GM21390 (cell line): ENCODE data around the gene GTF2B.
"Not testable (repeated sequence)": the region's sequence is repeated elsewhere in the genome, so short reads cannot be mapped to it uniquely, and the experiment has no call there.

Experiments used
- ATAC-seq: cut with Tn5 transposase; IDR thresholded peaks from one replicate; pipeline ENCODE4 v1.9.1; 2021; ENCODE audit not compliant: unreplicated experiment

The GTF2B gene, protein sequence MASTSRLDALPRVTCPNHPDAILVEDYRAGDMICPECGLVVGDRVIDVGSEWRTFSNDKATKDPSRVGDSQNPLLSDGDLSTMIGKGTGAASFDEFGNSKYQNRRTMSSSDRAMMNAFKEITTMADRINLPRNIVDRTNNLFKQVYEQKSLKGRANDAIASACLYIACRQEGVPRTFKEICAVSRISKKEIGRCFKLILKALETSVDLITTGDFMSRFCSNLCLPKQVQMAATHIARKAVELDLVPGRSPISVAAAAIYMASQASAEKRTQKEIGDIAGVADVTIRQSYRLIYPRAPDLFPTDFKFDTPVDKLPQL

DNA sequence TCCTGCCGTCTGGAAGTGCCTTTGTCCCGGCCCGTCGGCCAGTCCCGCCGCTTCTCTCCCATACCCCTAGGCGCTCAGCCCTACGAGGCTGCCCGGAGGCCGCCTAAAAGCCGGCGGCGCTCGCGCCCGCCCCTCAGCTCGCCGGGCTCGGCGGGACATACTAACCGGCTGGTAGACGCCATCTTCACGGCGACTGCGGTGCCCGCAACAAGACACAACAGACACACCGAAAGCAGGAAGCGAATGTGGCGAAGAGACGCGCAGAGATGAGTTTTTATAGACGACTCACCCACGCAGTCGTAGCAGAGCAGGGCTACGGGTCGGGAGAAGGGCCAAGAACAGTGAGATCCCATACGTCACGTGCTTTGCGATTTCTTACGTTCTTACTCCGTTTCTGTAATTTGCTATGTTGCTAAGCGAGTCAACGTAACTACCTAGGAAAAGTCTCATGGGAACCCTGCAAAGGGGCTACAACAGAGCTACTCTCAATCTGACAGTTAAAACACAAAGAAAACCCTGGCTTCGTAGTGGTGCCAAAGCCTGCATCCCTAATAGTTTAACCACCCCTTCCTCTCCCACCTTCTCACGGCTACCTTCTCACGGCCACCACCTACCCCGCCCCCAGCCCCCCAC, at the start of gene GTF2B:
Gene GTF2B, minus strand, starts transcription at position 250 of the 633 bp plus-strand sequence. Its CDS starts 68 bp downstream, at position 182.
- peak; percentile 91 for ATAC-seq

DNA sequence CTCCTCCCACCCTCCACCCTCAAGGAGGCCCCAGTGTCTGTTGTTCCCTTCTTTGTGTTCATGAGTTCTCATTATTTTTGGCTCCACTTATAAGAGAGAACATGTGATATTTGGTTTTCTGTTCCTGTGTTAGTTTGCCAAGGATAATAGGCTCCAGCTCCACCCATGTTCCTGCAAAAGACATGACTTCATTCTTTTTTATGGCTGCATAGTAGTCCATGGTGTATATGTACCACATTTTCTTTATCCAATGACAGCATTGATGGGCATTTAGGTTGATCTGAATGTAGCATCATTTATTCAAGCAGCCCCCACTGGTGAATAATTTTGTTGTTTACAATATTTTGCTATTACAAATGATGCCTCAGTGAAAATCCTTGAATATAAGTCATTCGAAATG, 47.2 kb upstream of the GTF2B start:
- not testable (repeated sequence) for ATAC-seq

DNA sequence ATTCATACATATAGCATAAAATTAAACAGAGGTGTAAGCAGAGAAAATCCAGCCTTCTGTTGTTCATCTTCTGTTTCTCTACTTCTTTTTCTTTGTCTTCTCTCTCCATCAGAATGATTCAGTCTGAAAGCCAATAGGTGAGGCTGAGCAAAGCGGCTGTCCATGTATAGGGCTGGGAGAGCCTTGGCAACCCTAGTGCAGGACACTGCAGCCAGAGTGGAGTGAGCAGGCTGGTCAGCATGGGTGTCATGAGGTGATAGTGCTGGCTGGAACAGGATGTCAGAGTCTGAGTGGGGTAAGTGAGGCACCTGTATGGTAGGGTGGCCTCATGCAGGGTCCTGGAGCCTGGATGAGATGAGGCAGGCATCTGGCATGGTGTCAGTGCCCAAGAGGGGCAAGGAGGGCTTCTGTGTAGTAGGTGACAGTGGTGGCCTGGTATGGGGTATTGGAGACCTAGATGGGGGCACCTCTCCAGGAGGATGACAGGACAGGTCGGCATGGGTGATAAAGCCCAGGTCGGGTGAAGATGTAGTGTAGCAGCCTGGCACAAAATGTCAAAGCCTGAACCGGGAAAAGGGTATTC, 45.5 kb upstream of the GTF2B start:
- ATAC-seq, result no peak

DNA sequence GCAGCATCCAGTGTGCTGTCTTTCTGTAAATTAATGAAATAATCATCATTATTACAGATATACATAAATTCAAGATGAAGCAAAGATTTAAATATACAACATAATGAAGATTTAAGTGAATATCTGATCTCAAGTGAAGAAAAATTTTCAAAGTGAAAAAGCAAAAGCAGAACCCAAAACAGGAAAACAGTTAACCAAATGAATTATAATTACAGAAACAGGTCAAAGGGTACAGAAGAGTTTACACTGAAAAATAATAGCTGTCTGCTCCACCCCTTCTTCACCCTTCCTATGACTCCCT, 44.8 kb upstream of the GTF2B start:
- no peak for ATAC-seq

DNA sequence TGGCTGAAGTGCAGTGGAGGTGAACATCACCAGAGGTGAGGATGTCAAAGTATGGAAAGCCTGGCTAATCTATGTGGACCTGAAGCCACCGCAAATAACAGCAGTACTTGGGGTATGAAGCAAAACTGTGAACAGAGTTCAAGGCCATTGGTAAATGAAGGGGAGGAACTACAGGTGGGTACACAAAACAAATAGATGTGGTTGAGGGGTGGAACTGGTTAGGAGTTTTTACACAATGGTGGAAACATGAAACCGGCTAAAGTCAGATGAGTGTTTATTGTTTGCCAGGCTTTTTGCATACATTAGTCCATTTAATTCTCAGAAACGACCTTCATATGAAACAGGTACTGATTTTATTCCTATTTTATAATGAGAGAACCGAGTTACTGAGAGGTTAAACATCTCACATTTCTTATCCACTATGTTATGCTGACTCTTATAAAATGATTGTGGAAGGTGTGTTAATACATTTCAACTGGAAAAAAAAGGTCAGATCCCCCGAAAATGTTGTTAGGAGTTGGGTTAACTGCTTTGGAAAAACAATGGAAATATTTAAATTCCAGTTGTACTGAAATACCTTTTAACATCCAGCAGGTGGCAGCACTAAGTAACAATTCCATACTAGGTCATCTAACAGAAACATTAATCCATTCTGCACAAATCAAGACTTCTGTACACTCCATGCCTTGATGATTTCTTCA, 44.3 kb upstream of the GTF2B start:
- ATAC-seq, result no peak

DNA sequence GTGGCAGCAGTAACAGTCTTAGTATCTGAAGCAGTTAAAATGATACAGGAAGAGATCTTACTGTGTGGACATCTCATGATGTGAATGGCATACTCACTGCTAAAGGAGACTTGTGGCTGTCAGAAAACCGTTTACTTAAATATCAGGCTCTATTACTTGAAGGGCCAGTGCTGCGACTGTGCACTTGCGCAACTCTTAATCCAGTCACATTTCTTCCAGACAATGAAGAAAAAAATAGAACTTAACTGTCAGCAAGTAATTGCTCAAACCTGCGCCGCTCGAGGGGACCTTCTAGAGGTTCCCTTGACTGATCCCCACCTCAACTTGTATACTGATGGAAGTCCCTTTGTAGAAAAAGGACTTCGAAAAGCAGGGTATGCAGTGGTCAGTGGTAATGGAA, 38.8 kb upstream of the GTF2B start:
- ATAC-seq, result not testable (repeated sequence)

DNA sequence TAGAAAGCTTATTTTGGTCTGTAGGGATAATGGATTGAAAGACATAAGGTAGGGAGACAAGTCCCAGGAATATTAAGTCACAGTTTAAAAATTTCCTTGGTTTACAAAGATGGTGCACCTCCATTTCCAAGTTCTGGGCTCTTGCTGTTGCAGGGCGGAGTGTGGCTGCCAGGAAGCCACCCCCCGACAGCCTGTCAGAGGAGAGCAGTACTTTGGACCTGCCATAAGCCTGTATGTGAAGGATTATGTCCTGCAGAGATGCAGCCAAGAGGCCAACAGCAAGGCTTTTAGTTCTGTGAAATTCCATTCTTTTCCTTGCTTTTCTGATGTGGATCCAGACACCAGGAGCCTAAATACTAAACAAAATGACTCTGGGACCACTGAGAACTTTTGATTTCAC, 31.9 kb upstream of the GTF2B start:
- no peak for ATAC-seq

DNA sequence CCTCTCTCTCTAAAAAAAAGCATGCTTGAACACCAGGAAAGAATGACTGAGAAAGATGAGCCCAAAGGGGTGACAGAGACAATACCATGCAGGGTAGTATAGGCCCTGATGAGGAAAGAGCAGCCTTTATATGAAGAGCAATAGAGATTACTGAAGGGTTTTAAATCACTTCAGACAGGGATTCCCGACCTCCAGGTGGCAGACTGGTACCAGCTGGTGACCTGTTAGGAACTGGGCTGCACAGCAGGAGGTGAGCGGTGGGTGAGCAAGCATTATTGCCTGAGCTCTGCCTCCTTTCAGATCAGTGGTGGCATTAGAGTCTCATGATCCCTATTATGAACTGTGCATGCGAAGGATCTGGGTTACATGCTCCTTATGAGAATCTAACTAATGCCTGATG, 30.8 kb upstream of the GTF2B start:
- ATAC-seq, result no peak

DNA sequence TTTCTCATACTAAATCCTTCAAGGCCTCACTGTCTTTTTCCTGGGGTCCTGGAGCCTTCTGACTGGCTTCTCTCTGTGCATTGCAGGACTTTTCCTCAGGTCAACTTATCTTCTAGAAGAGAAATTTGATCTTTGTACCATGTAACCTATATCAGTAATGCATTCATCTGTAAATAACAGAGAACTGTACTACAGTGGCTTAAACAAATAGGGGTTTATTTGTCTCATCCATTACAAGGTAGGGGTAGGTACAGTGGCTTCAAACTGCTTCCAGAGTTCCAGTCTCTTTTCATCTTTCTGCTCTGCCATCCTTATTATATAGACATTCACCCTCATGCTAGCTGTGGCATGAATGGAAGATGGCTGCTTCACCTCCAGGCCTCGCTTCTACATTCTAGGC, 29.5 kb upstream of the GTF2B start:
- ATAC-seq, result no peak

DNA sequence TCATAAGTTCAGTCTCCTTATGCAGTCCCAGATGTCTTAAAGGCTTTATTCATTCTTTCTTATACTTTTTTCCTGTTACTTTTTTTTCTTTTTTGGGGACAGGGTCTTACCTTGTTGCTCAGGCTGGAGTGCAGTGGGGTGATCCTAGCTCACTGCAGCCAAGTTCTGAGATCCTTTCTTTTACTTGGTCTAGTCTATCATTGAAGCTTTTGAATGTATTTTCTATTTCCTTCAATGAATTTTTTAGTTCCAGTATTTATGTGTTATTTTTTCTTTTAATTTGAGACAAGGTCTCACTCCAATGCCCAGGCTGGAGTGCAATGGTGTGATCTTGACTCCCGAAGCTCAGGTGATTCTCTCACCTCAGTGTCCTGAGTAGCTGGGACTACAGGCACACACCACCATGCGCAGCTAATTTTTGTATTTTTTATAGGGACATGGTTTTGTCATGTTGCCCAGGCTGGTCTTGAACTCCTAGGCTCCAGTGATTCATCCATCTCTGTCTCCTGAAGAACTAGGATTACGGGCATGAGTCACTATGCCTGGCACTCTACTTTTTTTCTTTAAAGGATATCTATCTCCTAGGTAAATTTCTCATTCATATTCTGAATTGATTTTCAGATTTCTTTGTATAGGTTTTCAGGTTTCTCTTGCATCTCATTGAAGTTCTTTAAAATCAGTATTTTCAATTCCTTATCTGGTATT, 26.1 kb upstream of the GTF2B start:
- ATAC-seq, result no peak

DNA sequence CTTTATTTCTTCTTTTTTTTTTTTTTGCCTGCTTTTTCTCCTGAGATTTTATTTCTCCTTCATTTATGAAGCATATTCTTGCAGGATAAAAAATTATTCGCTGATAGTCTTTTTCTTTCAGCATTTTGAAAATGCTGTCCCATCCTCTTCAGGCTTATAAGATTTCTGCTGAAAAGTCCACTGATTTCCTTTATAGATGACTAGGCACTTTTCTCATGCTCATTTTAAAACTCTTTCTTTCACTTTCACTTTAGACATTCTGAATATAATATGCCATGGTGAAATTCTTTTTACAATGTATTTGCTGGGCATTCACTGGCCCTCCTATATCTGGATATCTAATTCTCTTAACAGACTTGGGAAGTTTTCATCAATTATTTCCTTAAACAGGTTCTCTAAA, 25.5 kb upstream of the GTF2B start:
- no peak for ATAC-seq

DNA sequence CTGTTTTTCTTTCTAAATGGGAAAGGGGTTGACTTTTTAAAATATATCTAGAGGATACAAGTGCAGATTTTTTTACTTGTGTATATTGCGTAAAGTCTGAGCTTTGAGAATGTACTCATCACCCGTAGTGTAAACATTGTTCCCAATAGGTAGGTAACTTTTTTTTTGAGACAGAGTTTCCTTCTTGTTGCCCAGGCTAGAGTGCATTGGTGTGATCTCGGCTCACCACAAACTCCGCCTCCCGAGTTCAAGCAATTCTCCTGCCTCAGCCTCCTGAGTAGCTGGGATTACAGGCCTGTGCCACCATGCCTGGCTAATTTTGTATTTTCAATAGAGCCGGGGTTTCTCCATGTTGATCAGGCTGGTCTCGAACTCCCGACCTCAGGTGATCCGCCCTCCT, 20.4 kb upstream of the GTF2B start:
- not testable (repeated sequence) for ATAC-seq

DNA sequence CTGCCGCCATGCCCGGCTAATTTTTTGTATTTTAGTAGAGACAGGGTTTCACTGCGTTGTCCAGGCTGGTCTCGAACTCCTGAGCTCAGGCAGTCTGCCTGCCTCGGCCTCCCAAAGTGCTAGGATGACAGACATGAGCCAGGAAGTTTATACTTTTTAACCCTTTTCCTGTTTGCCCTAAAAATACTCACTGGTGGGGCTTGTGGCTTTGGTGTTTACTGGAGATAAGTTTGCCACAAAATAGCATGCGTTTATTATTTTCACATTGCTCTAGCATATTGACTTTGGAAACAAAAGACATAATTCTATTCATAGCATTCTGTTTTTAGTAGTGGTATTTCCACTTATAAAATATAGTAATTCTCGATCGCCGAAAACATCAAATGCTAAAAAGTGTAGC, 19.8 kb upstream of the GTF2B start:
- ATAC-seq, result no peak

DNA sequence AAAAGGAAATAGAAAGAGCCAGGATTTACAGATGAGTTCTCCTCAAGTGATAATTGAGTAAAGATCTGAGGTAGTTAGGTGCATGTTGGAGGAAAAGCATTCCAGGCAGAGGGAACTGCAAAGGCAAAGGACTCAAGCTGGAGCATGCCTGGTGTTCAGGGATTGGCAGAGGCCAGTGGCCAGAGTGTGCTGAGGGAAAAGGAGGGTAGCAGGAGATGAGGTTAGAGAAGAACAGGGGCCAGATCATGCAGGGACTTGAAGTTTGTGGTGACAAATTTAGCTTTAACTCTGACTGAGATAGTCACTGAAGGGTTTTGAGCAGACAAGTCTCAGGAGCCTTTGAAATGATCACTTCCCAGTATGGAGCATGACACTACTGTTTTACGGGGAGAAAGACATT, 19.0 kb upstream of the GTF2B start:
- ATAC-seq, result no peak

DNA sequence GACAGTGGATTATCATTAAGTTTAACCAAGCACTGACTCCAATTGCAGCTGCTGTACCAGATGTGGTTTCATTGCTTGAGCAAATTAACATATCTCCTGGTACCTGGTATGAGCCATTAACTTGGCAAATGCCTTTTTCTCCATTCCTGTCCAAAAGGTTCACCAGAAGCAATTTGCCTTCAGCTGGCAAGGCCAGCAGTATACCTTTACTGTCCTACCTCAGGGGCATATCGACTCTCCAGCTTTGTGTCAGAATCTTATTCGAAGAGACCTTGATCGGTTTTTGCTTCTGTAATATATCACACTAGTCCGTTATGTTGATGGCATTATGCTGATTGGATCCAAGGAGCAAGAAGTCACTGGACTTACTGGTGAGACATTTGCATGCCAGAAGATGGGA, 9.5 kb upstream of the GTF2B start:
- no peak for ATAC-seq

DNA sequence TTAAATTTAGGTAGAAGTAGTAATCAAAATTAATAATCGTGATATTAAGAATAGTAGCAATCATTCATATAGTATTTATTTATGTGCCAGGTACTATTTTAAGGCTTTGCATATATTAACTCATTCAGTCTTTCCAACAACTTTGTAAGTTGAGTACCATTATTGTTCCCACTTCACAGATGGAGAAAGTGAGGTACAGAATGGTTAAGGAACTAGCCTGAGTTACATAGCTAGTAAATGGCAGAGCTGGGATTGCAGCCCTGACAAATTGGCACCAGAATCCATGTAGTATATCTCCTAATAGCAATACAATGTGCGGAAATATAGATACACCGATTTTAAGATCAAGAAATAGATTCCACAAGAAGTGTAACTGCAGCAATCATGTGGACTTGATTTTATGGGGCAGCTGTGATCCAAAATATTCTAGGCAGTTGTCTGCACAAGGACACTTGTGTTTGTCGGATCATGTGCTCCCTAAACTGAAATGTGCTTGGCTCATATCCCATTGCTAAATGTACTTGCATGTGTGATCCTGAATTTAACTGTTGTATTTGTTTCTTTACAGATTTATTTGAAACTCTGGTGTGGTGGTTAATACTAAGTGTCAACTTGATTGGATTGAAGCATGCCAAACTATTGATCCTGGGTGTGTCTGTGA, 5.8 kb upstream of the GTF2B start:
- ATAC-seq, result no peak

DNA sequence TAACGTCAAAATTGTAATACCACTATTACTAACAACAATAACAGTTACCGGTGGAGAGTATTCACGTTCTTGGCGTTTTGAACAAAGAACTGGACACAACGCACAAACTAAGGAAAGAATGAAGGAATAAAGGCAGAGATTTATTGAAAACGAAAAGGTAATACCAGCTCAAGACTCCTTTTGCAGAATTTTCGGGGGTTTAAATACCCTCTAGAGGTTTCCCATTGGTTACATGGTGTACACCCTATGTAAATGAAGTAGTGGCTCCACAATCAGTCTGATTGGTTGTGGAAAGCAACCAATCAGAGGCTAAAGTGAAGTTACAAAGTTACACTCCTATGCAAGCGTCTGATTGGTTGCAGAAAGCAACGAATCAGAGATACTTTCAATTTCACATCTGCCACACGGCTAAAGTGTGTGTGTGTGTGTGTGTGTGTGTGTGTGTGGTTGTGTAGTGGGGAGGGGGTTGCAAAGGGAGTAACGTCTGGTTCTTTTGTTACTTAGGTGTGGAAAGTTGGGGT, 1.1 kb upstream of the GTF2B start:
- no peak for ATAC-seq

DNA sequence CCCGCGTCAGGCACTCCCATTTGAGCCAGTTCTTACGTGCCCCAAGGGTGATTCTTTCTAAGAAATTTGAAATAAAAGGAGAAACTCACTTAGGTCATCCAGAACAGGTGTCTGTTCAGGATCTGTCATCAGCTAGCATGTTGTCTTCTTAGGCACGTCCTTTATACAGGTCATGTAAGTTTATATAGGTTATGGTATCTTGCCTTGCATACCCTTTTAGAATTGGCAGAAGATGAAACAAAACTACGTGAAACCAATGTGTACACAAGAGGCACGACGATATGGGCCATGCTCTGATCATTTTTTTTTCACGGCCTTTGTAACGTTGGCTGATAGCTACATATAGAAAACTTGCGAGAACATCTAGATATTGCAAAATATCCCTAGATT, 579 bp upstream of the GTF2B start:
- no peak for ATAC-seq

DNA sequence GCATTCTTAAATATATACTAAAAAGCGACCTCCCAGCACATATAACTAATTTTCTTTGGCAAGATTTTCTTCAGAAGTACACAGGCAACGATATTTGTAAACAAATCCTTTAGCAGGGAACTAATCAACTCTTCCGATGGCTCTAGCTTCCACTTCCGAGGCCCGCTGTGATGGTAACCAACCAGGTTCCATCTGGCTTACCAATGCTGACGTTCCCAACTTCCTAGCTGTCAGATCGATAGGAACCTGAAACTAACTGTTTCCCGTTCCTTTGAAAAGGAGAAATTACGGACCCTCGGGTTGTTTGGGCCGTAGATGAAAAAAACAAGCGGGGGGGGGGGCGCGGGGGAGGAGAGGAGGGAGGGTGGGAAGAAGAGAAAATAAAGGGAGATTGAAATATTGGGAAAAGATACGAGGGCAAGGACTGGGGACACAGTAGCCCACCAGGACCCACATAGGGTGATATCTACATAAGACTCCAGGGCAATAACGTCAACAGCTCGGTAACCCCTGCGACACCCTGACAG, 513 bp downstream of the GTF2B start:
- ATAC-seq, result peak; percentile 11

DNA sequence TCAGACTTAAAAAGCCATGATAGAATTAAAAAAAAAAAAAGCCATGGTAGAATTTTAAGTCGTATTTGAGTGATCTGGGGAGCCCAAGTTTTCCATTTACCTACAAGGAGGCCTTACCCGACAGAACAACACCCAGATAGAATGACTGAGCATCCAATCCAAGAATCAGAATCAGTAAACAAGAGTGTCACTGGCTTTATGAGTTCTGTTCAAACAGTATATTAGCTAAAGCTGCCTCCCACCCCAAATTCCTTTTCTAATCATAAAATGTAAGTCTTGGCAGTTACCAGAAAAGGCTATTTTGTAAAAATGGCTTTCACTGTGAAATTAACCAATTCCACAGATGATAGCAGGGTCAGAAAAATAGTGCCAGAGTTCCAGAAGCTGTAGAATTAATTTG, 1.2 kb downstream of the GTF2B start:
- no peak for ATAC-seq
